ENCODE measurements around the gene TMPRSS9.
"Not testable (repeated sequence)": the region's sequence is repeated elsewhere in the genome, so short reads cannot be mapped to it uniquely, and the experiment has no call there.

Gene TMPRSS9

GRCh38 chr19:2455851-2456570 is 95.9 kb downstream of the TMPRSS9 start:
- H3K9ac ChIP-seq (ENCODE audit: low read length), result peak overlapping the region; percentile 93
- H3K36me3 ChIP-seq (ENCODE audit: insufficient read depth, low read length), result peaks cover 7% of the 10 kb centered on the region; the same call in 1 of the 2 replicates
- H3K79me2 ChIP-seq (ENCODE audit: insufficient read depth, low read length), result peaks cover 39% of the 10 kb centered on the region
- peak overlapping the region; percentile 81 for H3K4me2 ChIP-seq (ENCODE audit: low read length)
- no peaks in the 10 kb centered on the region for H3K9me2 ChIP-seq (ENCODE audit: low read depth, low read length)
- H3F3A ChIP-seq (ENCODE audit: insufficient read depth, low read length), result no peaks in the 10 kb centered on the region
- peak overlapping the region; percentile 20 for H3K27ac ChIP-seq (ENCODE audit: low read depth, low read length, poor library complexity, severe bottlenecking)
- H3K27me3 ChIP-seq (ENCODE audit: insufficient read depth, low read length), result no peaks in the 10 kb centered on the region
- peak overlapping the region; percentile 82 for H3K4me3 ChIP-seq (ENCODE audit: low read depth, low read length, poor library complexity, severe bottlenecking)
- no peak overlapping the region for H2AFZ ChIP-seq (ENCODE audit: low read length)
- H4K20me1 ChIP-seq (ENCODE audit: insufficient read depth, low read length), result no peaks in the 10 kb centered on the region
- no peaks in the 10 kb centered on the region for H3K9me3 ChIP-seq (ENCODE audit: low read length)
- H3K4me1 ChIP-seq (ENCODE audit: insufficient read depth, low read length, severe bottlenecking), result peaks cover 30% of the 10 kb centered on the region
- TF ChIP-seq EZH2 (IDR thresholded peaks at IDR 0.05; ENCODE audit: borderline replicate concordance, low read length), result no peak
- TF ChIP-seq CTCF (IDR thresholded peaks at IDR 0.05; ENCODE audit: low read length), result no peak

GRCh38 chr19:2457394-2458037 is 97.5 kb downstream of the TMPRSS9 start:
- H2AFZ ChIP-seq (ENCODE audit: low read length), result peak overlapping the region; percentile 98
- peak overlapping the region; percentile 51 for H3K4me3 ChIP-seq (ENCODE audit: low read depth, low read length, poor library complexity, severe bottlenecking)
- H3K27me3 ChIP-seq (ENCODE audit: insufficient read depth, low read length), result no peaks in the 10 kb centered on the region
- no peak overlapping the region; the same call in 1 of the 2 replicates for H3K9ac ChIP-seq (ENCODE audit: low read length)
- peaks cover 36% of the 10 kb centered on the region for H3K79me2 ChIP-seq (ENCODE audit: insufficient read depth, low read length)
- H3K4me2 ChIP-seq (ENCODE audit: low read length), result peak overlapping the region; percentile 76; the same call in 1 of the 2 replicates
- H3F3A ChIP-seq (ENCODE audit: insufficient read depth, low read length), result no peaks in the 10 kb centered on the region
- no peaks in the 10 kb centered on the region; the same call in 1 of the 2 replicates for H3K36me3 ChIP-seq (ENCODE audit: insufficient read depth, low read length)
- TF ChIP-seq CTCF (IDR thresholded peaks at IDR 0.05; ENCODE audit: low read length), result no peak
- TF ChIP-seq EZH2 (IDR thresholded peaks at IDR 0.05; ENCODE audit: borderline replicate concordance, low read length), result no peak
- H3K9me3 ChIP-seq (ENCODE audit: low read length), result no peaks in the 10 kb centered on the region
- no peaks in the 10 kb centered on the region for H4K20me1 ChIP-seq (ENCODE audit: insufficient read depth, low read length)
- H3K27ac ChIP-seq (ENCODE audit: low read depth, low read length, poor library complexity, severe bottlenecking), result no peak overlapping the region
- no peaks in the 10 kb centered on the region for H3K9me2 ChIP-seq (ENCODE audit: low read depth, low read length)
- H3K4me1 ChIP-seq (ENCODE audit: insufficient read depth, low read length, severe bottlenecking), result peaks cover 45% of the 10 kb centered on the region

- Histone ChIP-seq H3K4me2 (ENCODE audit: low read length) (no peak overlapping the region), H3K9ac (ENCODE audit: low read length) (no peak overlapping the region), H3K27me3 (ENCODE audit: insufficient read depth, low read length) (0 out of 2 replicates have a peak, but pooled peaks cover 3% of the 10 kb centered on the region), H3K4me1 (ENCODE audit: insufficient read depth, low read length, severe bottlenecking) (peaks cover 50% of the 10 kb centered on the region), H3K9me3 (ENCODE audit: low read length) (no peaks in the 10 kb centered on the region), H3K79me2 (ENCODE audit: insufficient read depth, low read length) (peaks cover 36% of the 10 kb centered on the region), H3F3A (ENCODE audit: insufficient read depth, low read length) (peaks cover 2% of the 10 kb centered on the region; the same call in 1 of the 2 replicates), H2AFZ (ENCODE audit: low read length) (no peak overlapping the region), H3K9me2 (ENCODE audit: low read depth, low read length) (no peaks in the 10 kb centered on the region), H4K20me1 (ENCODE audit: insufficient read depth, low read length) (no peaks in the 10 kb centered on the region), H3K27ac (ENCODE audit: low read depth, low read length, poor library complexity, severe bottlenecking) (no peak overlapping the region), H3K4me3 (ENCODE audit: low read depth, low read length, poor library complexity, severe bottlenecking) (no peak overlapping the region), H3K36me3 (ENCODE audit: insufficient read depth, low read length) (no peaks in the 10 kb centered on the region; the same call in 1 of the 2 replicates)
- no peak for TF ChIP-seq CTCF (IDR thresholded peaks at IDR 0.05; ENCODE audit: low read length)
- TF ChIP-seq EZH2 (IDR thresholded peaks at IDR 0.05; ENCODE audit: borderline replicate concordance, low read length), result no peak
Observed at GRCh38 chr19:2458054-2458453, 98.0 kb downstream of the TMPRSS9 start.

- H3K4me2 ChIP-seq (ENCODE audit: low read length); H3K9me3 ChIP-seq (ENCODE audit: low read length); H2AFZ ChIP-seq (ENCODE audit: low read length); H3K9ac ChIP-seq (ENCODE audit: low read length); H4K20me1 ChIP-seq (ENCODE audit: insufficient read depth, low read length); H3K36me3 ChIP-seq (ENCODE audit: insufficient read depth, low read length); H3K27ac ChIP-seq (ENCODE audit: low read depth, low read length, poor library complexity, severe bottlenecking); H3K27me3 ChIP-seq (ENCODE audit: insufficient read depth, low read length); H3K9me2 ChIP-seq (ENCODE audit: low read depth, low read length); H3F3A ChIP-seq (ENCODE audit: insufficient read depth, low read length); H3K4me3 ChIP-seq (ENCODE audit: low read depth, low read length, poor library complexity, severe bottlenecking): not testable (repeated sequence)
- Histone ChIP-seq H3K4me1 (ENCODE audit: insufficient read depth, low read length, severe bottlenecking) (peaks cover 44% of the 10 kb centered on the region), H3K79me2 (ENCODE audit: insufficient read depth, low read length) (peaks cover 29% of the 10 kb centered on the region)
Observed at GRCh38 chr19:2458776-2459175, 98.7 kb downstream of the TMPRSS9 start.
